GM21447 (cell line): ENCODE data around the gene GRM1.
A peak's percentile ranks its signal among the peaks of the same experiment; 100 is the strongest.

Experiments used
- ATAC-seq: cut with Tn5 transposase; IDR thresholded peaks from one replicate; pipeline ENCODE4 v1.9.1; 2021; ENCODE audit not compliant: unreplicated experiment

The GRM1 gene

DNA sequence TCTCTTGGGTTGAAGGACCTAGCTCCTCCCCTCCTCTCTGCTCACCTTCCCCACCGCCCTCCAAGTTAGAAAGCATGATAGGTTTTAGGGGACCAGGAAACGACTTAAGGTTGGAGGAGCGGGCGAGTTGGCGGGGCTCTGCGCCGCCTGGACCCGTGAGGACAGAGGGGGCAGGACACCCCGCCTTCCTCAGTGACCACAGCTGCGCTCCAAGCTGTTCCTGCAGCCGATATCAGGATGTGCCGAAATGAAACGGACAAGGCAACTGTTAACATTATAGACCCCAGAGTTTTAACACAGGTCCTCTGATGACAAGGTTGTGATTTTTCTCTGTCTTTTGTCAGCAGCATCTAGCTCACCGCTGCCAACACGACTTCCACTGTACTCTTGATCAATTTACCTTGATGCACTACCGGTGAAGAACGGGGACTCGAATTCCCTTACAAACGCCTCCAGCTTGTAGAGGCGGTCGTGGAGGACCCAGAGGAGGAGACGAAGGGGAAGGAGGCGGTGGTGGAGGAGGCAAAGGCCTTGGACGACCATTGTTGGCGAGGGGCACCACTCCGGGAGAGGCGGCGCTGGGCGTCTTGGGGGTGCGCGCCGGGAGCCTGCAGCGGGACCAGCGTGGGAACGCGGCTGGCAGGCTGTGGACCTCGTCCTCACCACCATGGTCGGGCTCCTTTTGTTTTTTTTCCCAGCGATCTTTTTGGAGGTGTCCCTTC, at the start of gene GRM1:
GRM1 (plus strand) TSS at position 212 of the 722 bp plus-strand sequence; CDS start at position 668, 456 bp downstream.
- ATAC-seq, result no peak

DNA sequence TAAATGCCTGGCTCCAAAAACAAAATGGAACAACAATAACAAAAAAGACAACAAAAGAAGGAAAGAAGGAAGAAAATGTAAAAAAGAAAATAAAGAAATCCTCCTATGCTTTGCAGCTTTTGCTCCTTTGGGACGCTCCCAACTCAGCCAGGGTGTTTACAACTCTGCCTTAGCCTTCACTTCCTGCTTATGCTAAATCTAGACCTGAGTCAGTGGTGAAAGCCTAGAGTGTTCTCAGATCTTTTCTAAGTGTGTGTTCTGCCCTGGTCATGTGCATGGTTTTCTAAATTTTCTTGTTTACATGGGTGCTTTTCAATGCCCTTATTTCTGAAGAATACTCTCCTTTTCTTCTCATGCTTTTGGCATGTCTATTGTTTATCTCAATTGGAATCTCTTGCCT, 19.5 kb upstream of the GRM1 start:
- no peak for ATAC-seq

DNA sequence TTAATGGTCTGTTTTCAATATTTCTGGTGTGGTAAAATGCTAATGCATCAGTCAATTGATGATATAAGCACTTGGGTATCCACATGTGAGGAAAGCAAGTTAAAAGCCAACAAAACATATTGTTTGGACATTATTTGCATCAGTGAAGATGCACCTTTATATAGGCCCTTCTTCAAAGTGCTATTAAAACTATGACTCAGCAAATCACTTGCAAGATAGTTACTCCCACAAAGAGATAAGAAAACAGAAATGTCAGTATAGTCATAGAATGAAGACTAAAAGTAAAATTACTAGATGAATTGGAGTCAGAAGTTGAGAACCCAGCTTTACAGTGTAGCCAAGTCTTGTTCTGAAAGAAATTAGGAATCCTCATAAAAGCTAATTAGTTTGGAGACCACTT, 14.6 kb upstream of the GRM1 start:
- ATAC-seq, result no peak

DNA sequence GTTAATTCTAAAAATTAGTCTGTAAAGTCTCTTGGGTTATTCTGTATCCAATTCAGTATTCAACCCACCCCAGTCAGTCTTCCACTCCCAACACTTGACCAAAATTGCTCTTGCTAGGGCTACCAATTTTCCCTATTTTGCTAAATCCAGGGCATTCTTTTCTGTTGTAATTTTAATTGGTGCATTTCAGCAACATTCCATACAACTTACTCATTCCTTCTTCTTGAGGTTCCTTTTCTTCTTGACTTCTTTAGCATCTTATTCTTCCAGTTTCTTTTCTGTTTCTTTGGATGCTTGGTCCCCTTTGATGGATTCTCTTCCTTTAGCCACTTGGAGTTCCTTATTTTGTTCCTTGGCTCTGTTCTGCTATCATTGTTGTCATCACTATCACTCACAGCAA, 11.2 kb upstream of the GRM1 start:
- ATAC-seq, result no peak

DNA sequence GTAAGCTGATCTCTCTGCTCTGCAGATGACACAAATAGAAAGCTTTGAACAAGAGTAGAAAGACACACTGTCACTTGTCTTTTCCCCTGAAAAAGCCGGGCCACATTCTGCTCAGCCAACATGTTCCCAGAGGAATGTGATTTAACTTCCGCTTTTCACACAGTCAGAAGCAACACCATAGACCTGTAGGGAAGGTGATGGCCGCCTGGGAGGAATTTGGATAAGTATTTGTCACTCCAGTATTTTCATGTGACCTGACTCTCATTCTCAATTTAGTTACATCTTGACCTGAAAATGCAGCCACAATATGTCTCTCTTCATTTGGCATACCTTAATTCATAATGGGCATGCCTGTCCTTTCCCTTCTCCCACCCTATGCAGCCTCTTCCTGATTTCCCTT, 2.0 kb upstream of the GRM1 start:
- ATAC-seq, result no peak

DNA sequence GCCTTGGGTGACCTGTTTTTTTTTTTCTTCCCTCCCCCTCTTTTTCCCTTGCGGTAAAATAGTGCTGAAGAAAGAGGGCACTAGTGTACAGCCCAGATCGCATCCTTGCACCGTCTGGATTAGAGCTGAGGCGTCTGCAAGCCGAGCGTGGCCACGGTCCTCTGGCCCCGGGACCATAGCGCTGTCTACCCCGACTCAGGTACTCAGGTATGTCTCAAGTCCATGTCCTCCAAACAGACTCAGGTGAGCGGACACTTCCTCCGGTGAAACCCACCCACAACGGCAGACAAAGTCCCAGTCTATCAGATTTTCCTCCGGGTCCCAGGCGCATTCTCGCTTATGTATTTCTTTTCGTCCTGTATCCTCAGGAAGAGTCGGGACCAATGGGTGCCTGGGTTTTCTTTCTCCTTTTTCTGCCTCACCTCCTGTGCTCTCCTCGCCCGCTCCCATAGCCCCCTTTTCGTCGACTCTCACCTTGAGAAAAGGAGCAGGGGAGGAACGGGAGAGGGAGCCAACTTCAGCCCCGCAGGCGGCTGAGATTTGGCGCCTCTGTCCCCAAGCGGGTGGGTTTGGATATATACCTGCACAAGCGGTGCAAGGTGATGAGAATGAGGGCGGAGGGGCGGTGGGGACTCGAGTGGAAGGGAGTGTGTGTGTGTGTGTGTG, 1.1 kb upstream of the GRM1 start:
- ATAC-seq, result no peak

DNA sequence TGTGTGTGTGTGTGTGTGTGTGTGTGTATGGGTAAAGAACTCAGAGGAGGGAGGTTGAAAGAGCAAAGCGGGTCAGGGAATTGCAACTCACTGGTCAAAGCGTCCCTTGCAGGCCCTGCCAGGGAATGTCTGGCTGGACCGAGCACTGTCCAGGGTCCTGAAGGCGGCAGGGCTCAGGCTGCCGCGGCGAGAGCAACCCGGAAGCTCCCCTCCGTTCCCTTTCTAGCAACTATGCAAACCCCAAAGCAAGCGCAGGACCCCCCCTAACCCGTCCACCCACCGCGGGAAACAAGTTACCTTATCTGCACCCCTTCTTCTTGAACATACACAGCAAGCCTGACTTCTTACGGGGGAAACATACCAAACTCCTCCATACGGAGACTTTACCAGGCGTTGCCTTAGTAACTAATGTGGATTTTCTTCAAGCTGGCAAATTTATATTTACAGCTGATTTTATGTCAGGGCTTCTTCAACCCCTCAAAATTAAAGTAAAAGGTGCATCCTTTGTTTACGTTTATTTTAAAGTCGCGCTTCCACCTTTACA, 538 bp upstream of the GRM1 start:
- ATAC-seq, result peak; percentile 66

DNA sequence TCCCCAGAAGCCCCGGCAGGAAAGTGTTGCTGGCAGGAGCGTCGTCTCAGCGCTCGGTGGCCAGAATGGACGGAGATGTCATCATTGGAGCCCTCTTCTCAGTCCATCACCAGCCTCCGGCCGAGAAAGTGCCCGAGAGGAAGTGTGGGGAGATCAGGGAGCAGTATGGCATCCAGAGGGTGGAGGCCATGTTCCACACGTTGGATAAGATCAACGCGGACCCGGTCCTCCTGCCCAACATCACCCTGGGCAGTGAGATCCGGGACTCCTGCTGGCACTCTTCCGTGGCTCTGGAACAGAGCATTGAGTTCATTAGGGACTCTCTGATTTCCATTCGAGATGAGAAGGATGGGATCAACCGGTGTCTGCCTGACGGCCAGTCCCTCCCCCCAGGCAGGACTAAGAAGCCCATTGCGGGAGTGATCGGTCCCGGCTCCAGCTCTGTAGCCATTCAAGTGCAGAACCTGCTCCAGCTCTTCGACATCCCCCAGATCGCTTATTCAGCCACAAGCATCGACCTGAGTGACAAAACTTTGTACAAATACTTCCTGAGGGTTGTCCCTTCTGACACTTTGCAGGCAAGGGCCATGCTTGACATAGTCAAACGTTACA, 817 bp downstream of the GRM1 start:
- no peak for ATAC-seq

DNA sequence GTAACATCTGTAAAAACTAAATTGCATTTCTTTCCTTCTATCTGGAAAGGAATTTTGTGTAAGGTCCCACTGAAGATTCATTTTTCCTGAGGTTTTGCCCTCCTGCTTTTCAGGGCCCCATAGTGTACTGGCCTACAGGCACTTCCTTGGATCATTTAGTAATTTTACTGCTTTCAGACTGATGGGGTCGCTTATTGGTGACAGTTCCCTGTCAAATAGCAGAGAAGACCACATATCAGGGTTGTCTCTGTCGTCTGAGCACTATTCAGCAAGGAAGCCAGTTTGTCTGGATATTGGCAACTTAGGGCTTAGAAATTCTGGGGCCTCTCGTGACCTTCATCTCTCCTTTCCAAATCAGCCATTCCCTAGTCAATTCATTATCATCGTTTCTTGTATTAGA, 3.5 kb downstream of the GRM1 start:
- no peak for ATAC-seq

DNA sequence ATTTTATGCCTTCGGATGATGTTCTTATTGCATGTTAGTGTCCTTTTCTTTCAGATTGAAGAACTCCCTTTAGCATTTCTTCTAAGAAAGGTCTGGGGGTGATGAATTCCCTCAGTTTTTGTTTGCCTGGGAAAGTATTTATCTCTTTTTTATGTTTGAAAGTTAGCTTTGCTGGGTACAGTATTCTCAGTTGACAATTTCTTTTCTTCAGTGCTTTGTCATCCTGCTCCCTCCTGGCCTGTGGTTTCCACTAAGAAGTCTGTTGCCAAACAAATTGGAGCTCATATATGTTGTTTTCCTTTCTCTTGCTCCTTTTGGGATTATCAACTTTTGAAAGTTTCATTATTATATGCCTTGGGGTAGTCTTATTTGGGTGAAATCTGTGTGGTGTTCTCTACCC, 11.5 kb downstream of the GRM1 start:
- ATAC-seq, result no peak

DNA sequence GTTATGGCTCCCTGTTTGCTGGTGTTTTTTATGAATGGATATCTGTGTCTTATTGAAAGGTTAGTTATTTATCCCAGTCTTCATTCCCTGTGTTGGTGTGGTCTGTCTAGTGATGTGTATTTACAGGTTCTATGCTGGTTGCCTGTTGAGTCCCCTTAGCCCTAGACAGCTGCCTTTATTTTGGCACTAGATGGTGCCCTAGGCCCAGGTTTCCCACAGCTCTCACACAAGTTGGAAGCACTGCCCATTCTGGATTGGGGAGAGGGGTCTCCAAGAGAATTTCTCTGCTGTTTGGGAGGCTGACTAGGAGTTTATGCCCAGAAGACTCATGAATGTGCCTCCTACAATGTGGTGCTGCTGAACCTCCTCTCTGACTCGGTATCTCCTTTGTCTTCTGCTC, 12.4 kb downstream of the GRM1 start:
- ATAC-seq, result no peak

DNA sequence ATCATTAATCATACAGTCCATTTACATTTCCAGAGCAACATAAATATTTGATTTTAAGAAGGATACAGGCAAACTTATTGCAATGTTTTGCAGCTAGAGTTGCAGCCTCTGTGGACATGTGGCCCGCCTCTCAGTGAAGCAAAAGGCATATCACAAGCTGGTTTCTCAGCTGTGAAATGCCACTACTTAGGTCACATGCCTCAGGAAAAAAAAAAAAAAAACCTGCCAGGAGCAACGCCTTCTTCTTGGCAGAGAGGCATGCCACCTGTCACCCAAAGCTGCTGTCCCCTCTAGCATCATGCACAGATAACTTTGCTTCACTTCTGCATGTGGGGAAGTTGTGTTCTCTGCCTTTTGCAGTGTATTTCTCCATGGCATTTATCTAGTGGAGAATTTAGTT, 18.5 kb downstream of the GRM1 start:
- ATAC-seq, result no peak

DNA sequence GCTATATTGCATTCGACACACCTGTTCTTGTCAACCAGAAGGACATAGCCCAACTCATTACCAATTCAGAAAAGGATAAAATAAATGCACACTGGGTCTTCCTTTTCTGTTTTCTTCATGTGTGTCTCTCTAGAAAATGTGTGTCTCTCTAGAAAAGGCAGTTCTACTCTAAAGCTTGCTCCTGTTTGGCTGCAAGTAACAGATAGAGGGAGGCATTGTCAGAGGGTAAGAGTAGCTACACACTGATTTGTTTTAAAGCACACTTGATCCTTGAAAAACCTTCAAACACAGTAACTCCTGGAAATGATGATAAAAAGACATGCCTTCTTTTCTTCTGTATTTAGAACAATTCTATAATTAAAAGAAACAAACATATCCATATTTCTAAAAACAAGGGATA, 21.3 kb downstream of the GRM1 start:
- no peak for ATAC-seq

DNA sequence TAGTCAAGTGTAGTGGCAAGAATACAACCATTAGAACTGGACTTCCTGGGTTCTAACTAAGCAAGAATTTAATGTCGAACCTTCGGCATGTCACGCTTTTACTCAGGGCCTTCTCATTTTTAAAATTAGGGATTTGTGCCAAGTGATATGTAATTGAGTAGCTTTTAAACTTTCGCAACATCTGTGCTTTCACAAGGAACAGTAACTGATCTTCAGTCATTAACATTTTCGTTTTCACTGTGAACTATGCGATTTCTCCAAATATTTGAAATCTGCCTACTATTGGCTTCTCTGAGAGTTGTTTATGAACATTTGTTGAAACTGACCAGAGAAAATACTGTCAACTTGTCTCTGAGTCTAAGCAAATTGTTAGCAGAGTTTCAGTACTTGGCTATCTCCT, 27.6 kb downstream of the GRM1 start:
- no peak for ATAC-seq

DNA sequence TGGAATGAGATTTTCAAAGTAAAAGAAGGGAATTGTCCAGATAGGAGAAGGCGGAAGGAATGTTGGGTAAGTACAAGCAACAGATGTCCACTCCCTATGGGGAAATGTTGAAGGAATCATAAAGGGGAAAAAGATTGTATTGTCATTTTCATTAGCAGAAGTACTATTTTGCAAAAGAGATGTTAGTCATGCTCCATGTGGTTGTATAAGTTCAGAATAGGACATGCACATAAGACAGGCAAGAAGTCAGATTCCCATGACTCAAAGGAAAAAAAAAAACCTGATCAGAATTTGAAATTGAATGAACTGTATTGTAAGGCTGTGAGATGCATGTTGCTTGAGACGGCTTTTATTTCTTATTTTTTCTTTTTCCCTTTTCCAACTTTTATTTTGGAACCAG, 36.8 kb downstream of the GRM1 start:
- no peak for ATAC-seq

DNA sequence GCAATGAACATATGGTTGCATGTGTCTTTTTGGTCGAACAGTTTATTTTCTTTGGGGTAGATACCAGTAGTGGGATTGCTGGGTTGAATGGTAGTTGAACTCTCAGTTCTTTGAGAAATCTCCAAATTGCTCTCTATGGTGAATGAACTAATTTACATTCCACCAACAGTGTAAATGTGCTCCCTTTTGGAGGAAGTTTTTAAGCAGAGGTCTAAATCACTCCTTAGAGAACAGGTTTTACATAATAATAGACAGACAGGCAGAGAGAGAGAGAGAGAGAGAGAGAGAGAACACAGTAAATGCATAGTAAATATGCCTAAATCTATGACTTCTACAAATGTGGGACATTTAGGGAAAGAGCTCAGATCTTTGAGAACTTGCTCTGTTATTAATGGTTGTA, 37.6 kb downstream of the GRM1 start:
- ATAC-seq, result no peak

DNA sequence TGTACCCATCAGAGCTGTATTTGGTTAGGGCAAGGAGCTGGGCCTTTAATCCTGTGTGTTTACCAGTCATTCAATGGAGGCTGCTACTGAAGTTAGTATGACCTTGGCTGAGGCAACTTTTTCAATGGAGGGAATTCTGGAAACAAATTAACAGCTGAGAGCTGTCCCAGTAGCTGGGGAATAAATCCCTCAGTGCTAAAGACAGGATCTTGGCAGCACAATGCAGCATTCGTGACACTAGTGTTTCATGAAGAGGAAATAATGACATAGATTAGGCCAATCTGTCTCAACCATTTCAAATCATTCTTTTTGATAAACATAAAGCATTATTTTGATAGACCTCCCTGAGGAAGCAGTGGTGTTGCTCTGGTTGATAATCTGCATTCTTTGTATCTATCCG, 42.9 kb downstream of the GRM1 start:
- ATAC-seq, result no peak

DNA sequence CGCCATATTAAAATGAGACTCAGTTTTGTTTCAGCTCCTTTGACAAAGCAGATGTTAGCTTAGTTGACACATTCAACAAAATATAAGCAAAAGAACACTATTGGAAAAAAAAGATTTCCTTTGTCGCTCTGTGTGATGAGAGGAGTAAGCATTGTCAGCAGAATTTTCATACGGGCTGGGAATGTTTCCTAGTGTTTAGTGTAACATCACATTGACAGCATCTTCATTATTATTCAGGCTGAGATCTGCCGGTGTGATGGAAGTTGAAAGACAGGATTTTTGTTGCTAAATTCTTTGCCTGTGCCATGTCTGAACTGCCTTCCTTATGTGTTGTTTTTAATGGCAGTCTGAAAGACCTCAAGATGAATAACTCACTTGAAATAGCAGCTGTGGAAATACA, 49.1 kb downstream of the GRM1 start:
- ATAC-seq, result no peak

DNA sequence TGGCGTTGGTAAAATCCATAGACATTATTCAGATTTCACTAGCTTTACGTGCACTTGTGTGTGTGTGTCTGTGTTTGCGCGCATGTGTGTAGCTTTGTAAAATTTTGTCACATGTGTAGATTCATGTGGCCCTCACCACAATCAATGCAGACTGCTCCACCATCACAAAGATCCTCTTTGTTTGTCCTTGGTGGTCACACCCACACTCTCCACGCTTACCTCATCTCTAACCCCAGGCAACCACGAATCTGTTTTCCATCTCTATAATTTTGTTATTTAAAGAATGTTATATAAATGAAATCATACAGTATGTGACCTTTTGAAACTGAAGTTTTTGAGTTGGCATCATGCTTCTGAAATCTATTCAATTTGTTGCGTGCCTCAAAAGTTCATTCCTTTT, 58.5 kb downstream of the GRM1 start:
- ATAC-seq, result no peak

DNA sequence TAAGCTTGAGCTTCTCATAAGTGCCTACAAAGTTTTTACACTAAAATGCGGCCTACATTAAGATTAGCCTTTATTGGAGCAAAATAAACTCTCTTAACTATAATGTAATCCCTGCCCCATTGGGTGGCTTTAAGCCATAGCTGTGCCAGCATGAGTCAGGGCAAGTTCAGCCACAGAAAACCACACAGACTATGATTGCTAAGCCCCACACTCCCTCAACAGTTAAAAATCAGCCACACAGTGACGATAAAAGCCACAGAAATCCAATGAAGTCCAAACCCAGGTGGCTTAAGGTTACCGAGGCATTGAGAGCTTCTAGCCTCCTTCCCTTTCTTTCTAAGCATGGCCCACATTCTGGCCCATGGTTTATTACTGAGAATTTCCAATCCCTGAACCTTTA, 61.6 kb downstream of the GRM1 start:
- no peak for ATAC-seq

DNA sequence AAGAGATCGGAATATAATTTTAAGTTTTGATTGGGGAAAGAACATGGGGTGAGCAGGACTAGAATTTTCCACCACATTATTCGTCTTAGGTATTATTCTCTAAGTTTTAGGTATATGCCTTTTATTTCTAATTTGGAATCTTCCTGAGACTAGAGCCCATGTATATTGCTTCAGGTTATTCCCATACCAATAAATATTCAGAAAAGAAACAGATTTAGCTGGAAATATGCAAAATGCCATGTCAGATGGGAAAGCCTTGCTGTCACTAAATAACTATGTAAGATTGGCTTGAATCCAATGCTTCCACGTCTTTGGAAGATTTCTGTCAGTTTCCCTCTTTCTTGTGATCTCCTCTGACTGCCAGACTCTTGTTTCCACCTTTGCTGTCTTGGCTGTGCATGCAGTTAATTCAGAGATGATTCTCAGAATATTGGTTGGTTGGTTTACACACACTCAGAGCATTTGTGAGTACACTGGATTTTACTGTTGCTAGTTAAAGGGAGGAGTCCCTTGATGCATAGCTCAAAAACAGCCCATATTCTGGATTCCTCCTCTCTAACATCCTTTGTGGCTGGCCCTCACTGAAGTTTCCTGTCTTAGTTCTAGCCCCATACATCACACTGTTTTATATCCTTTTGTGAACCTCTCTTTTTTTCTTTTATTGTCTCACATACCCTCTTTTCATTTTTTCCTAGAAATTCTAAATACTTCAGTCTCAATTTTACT, 64.3 kb downstream of the GRM1 start:
- no peak for ATAC-seq

DNA sequence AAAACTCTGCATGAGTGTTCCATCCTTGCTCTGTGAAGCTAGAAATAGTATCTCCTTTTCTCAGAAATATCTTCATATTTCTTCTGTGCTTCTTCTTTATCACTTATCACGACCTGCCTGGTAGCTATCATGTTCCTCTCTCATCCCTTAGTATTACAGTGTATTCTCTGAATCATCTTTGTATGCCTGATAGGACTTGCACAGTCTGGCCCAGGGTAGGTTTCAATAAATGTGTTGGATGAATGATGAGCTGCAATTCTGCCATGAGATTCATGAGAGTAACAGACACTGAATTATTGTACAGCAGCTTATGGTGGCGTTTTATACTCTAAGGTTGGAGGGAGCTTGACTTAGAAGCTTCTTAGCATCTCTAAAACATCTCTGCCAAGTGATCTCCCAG, 66.6 kb downstream of the GRM1 start:
- no peak for ATAC-seq
